GM21367 (cell line): Measurements from ENCODE around the gene RAD51B.

Source experiments
- ATAC-seq: cut with Tn5 transposase; IDR thresholded peaks from one replicate; pipeline ENCODE4 v1.9.1; 2021; ENCODE audit not compliant: unreplicated experiment

The RAD51B gene

GRCh38 chr14:67833403-67833802 is 13.8 kb downstream of the RAD51B start:
- ATAC-seq, result no peak

DNA sequence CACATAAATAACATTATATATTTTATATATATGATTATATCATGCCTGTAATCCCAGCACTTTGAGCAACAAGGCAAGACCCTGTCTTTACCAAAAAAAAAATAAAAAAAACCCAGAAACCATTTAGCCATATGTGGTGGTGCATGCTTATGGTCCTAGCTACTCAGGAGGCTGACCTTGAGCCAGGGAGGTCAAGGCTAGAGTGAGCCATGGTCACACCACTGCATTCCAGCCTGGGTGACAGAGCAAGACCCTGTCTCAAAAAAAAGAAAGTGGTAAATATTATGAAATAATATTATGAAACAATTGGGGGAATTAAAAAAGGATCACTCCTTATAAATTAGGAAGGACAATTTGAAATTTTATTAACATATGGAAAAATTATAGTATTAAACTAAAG is 16.0 kb downstream of the RAD51B start:
- no peak for ATAC-seq

GRCh38 chr14:67837011-67837624 is 17.5 kb downstream of the RAD51B start:
- ATAC-seq, result no peak

GRCh38 chr14:67846029-67846610 is 26.5 kb downstream of the RAD51B start:
- ATAC-seq, result no peak

- no peak for ATAC-seq
These were observed 30.7 kb downstream of the RAD51B start for GRCh38 chr14:67850066-67850830.

DNA sequence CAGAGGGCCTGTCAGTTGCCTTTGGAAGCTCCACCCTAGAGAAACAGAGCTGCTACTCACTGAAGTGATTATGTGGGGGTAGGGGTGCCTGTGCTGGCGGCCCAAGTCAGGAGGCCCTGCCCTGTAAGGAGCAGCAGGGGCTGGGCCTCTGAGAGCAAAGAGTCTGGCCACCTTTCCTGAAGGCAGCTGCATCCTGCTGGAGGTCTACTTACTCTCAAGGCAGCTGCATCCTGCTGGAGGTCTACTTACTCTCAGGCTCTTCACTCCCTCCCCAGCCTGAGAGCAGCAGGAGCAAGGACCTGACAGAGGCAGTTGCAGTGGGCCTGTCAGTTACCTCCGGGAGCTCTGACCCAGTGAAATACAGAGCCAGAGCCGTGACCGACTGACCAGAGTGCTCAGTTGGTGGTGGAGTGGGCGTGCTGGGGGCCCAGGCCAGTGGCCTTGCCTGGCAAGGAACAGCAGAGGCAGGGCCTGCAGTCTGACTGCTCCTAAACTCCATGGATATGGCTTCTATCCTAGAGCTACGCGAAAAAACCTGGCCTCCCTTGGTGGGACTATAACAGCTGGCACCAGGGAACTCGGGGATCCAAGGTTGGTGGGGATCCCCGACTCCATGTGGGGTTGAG is 32.3 kb downstream of the RAD51B start:
- ATAC-seq, result no peak

DNA sequence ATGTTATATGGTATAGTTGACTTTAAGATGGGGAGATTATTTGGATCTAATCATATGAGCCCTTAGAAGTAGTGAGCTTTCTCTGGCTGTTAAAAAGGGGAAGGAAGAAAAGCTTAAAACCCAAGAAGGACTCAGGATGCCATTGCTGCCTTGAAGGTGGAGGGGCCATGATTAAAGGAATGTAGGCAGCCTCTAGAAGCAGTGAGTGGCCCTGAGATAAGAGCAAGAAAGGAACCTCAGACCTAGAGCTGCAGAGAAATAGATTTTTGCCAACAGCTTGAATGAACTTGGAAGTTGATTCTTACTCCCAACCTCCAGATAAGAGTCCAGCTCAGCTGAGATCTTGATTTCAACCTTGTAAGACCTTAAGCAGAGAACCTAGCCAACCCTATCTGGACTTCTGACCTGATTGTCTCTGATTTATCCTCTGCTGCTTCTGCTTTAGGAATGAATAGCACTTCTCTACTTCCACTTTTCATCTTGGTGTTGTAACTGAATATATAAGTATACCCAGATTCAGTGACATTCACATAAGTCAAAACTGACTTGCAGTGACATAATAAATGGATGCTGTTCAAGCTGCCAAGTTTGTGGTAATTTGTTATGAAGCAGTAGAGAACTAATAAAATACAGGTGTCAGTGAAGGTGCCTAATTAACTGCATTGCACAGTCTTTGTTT is 33.5 kb downstream of the RAD51B start:
- no peak for ATAC-seq

DNA sequence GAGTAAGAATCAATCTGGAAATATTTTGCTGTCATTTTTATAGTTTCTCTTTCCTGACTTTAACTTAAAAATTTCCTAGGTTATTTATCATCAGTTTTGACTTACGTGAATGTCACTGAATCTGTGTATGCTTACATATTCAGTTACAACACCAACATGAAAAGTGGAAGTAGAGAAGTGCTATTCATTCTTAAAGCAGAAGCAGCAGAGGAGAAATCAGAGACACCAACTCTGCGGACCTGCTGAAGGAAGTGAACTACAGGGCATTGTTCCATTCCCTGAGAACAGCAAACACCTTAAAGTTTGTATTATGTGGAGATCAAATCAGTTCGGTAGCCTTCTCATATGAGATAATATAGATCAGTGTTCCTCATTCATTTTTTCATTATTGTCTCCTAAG is 34.1 kb downstream of the RAD51B start:
- no peak for ATAC-seq

DNA sequence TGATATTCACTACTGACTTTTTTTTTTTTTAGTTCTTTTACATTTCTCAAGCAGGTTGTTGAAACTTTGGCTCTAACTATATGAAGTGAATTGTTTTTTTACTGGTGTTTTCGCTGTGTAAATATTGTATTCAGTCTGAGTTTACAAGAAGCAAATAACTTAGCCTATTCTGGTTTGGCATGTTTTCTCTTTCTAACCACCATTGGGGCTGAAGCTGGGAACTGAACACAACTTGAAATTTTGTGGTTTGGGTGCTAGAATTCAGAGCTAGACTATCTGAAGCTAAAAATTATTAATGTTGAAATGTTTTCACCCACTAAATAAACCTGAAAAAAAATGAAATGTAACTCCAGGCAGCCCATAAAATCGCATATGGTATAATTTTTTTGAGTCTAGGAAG is 37.2 kb downstream of the RAD51B start:
- no peak for ATAC-seq

DNA sequence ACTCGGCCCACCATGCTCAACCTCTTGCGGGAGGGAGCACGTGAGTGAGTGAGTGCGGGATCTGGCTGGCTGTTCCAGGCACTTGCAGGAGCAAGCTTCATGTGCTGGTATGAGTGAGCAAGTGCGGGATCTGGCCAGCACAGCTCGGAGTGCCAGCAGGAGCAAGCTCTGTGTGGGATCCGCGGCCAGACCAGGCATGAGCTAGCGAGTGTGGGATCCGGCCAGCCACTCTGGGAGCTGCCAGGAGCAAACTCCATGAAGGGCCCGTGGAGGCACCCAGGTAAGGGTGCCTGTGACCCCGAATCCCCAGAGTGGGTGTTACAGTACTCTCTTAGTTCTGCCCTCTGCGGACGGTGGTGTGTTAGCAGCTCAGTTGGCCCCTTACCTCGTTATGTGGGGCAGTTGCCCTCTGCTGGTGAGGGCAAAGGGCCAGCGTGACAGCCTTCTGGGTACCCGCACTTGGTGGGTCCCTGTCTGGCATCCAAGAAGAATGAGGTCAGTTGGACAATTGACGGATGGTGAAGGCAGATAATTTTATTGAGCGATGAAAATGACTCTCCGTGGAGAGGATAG is 38.3 kb downstream of the RAD51B start:
- ATAC-seq, result no peak

GRCh38 chr14:67859169-67859749 is 39.7 kb downstream of the RAD51B start:
- no peak for ATAC-seq

DNA sequence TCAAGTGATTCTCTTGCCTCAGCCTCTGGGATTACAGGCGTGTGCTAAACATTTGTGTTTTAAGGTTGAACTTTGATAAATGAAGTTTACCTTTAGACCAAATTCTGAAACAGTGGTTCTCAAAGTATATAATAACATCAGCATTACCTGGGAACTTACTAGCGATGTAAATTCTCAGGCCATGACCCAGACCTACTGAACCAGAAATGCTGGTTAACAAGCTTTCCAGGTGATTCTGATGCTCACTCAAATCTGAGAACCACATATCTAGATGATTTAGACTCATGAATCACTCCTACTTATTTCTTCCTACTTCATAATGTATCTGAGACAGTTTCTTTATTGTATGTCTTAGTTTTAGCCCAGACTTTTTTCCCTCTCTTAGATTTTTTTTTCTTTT is 43.6 kb downstream of the RAD51B start:
- ATAC-seq, result no peak

DNA sequence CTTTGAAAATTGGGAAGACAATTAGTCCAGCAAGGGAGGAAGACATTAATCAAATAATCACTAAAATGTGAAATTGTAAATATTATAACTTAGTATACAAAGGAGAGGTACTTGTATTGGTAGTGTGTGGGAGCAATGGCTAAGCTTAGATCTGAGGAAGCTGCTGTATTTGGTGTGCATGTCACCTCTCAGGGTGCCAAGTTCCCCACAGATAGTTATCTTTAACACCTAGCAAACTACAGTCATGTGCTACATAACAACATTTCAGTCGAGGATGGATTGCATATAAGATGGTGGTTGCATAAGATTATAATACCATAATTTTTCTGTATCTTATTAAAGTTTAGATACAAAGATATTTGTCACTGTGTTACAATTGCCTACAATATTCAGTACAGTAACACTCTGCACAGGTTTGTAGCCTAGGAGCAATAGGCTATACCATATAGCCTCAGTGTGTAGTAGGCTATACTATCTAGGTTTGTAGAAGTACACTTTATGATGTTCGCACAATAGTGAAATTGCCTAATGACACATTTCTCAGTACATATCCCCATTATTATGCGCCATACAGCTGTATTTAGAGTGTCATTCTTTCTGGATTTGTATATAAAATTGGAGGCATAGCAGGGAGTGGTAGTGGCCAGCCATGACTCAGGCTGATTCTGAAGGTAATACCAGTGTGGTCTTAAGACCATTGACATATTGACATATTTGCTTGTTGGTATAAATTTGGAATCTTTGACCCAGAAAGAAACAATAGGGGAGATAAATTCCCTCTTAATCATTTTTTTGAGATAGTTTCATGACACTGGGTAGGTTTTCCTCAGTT is 55.8 kb downstream of the RAD51B start:
- ATAC-seq, result no peak

DNA sequence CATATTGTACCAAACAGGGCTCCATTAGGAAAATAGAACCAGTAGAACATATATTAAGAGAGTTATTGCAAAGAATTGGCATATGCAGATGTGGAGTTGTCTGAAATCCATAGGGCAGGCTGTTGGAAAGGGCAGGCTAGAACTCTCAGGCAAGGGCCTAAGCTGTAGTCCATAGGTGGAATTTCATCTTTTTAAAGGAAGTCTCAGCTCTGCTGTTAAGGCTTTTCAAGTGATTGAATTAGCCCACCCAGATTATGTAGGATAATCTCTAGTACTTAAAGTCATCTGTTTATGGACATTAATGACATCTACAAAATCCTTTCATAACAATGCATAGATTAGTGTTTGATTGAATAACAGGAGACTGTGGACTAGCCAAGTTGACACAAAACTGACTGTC is 59.4 kb downstream of the RAD51B start:
- no peak for ATAC-seq

DNA sequence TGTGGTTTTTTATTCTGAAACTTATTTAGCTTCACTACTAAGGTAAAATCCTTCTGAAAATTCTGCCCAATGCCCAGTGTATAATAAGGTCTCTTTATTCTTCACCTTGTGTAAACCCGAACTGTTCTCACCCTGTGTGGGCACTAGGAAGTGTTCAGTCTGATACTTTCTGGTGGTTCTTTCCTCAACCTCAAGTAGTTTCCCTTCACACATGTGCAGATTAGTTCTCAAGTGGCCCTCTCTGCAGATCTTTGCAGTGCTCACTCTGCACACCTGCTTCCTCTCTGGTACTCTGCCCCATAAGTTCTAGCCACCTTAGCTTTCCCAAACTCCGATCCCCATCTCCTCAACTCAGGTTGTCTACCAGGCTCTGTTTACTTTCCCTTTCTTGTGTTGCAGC is 61.6 kb downstream of the RAD51B start:
- ATAC-seq, result peak; percentile 82

DNA sequence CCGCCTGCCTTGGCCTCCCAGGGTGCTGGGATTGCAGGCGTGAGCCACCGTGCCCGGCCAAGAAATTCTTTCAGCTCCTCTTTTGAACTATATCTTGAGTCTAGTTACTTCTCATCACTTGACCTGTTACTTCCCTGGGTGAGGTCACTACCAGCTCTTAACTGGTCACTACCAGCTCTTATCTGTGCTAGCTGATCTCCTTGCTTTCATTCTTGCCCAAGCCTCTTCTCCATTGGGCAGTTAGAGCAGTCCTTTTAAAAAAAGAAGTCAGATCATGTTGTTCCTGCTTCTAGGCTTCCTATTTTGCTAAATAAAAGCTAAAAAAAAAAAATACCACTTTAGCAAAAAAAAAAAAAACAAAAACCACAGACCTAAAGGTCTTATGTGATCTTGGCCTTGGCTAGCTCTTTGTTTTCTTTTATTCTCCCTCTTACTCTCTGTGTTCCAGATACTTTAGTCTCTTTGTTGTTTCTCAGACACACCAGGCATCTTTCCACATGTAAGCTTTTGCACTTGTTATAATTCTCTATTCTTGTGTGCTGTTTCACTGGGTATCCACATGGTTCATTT is 63.5 kb downstream of the RAD51B start:
- ATAC-seq, result no peak

- no peak for ATAC-seq
These were observed 64.1 kb downstream of the RAD51B start for GRCh38 chr14:67883717-67884116.

GRCh38 chr14:67886191-67886590 is 66.6 kb downstream of the RAD51B start:
- no peak for ATAC-seq

- no peak for ATAC-seq
These were observed 67.9 kb downstream of the RAD51B start for GRCh38 chr14:67887478-67887877.

- no peak for ATAC-seq
These were observed 69.9 kb downstream of the RAD51B start for GRCh38 chr14:67889455-67889854.
